ENCODE results near the gene FTHL17.

The FTHL17 gene

GRCh38 chrX:31036895-31037294 lies 34.9 kb downstream of the FTHL17 start:
- DNase-seq: no peak

GRCh38 chrX:31027351-31027750 lies 44.5 kb downstream of the FTHL17 start:
- no peak for DNase-seq

- no peak for DNase-seq
Observed at GRCh38 chrX:31024866-31025265, 47.0 kb downstream of the FTHL17 start.

- DNase-seq: no peak
Observed at GRCh38 chrX:31021537-31021936, 50.3 kb downstream of the FTHL17 start.

All from NCI-H187 (cell line).